ENCODE data around the gene MAPK7. TPM values are rescaled to one million over a fixed set of nuclear protein-coding genes. Genes with fewer than 3 reads are reported as not detected.

MAPK7 gene
- total RNA-seq, 6 experiments from 2014 or later = 5.7 to 9.2 (median 6.7) TPM

GRCh38 chr17:19381361-19381740 lies 3.1 kb downstream of the MAPK7 start:
- peak in 2 of 3 donors; percentile 11 to 39 for DNase-seq
- no peak overlapping the region for H3K4me3 ChIP-seq
- 100% methylated on average over 1 of the region's 7 CpGs for WGBS (ENCODE audit: insufficient coverage, low coverage, low lambda C conversion rate, missing lambda C conversion rate)
- TF ChIP-seq POLR2A (IDR thresholded peaks at IDR 0.05) (no peak), CTCF (IDR thresholded peaks at IDR 0.05) (no peak)
- intact Hi-C loops (cut with DNase I) = no loop called here
- no peak overlapping the region for H3K27ac ChIP-seq
- no peaks in the 10 kb centered on the region for H3K27me3 ChIP-seq
- ATAC-seq = no peak
- no peaks in the 10 kb centered on the region for H3K9me3 ChIP-seq
- peaks cover 0 to 24% (median 6%) of the 10 kb centered on the region in 4 donors for H3K36me3 ChIP-seq
- H3K4me1 ChIP-seq = peaks cover 0 to 22% (median 7%) of the 10 kb centered on the region in 4 donors

DNA sequence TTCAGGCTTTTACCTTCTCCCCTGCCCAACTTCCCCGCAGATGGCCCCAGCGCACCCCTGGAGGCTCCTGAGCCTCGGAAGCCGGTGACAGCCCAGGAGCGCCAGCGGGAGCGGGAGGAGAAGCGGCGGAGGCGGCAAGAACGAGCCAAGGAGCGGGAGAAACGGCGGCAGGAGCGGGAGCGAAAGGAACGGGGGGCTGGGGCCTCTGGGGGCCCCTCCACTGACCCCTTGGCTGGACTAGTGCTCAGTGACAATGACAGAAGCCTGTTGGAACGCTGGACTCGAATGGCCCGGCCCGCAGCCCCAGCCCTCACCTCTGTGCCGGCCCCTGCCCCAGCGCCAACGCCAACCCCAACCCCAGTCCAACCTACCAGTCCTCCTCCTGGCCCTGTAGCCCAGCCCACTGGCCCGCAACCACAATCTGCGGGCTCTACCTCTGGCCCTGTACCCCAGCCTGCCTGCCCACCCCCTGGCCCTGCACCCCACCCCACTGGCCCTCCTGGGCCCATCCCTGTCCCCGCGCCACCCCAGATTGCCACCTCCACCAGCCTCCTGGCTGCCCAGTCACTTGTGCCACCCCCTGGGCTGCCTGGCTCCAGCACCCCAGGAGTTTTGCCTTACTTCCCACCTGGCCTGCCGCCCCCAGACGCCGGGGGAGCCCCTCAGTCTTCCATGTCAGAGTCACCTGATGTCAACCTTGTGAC lies 3.6 kb downstream of the MAPK7 start:
- no peak for TF ChIP-seq CTCF (IDR thresholded peaks at IDR 0.05)
- no peak for TF ChIP-seq POLR2A (IDR thresholded peaks at IDR 0.05)
- Histone ChIP-seq H3K4me1 (peaks cover 0 to 20% (median 5%) of the 10 kb centered on the region in 4 donors), H3K9me3 (no peaks in the 10 kb centered on the region), H3K4me3 (no peak overlapping the region), H3K27ac (no peak overlapping the region), H3K27me3 (no peaks in the 10 kb centered on the region), H3K36me3 (peaks cover 0 to 24% (median 6%) of the 10 kb centered on the region in 4 donors)
- WGBS (ENCODE audit: insufficient coverage, low coverage, low lambda C conversion rate, missing lambda C conversion rate) = 90% methylated on average over 2 of the region's 31 CpGs
- no peak for ATAC-seq
- intact Hi-C loops (cut with DNase I) = no loop called here
- peak in 2 of 3 donors; percentile 24 to 42 for DNase-seq

DNA sequence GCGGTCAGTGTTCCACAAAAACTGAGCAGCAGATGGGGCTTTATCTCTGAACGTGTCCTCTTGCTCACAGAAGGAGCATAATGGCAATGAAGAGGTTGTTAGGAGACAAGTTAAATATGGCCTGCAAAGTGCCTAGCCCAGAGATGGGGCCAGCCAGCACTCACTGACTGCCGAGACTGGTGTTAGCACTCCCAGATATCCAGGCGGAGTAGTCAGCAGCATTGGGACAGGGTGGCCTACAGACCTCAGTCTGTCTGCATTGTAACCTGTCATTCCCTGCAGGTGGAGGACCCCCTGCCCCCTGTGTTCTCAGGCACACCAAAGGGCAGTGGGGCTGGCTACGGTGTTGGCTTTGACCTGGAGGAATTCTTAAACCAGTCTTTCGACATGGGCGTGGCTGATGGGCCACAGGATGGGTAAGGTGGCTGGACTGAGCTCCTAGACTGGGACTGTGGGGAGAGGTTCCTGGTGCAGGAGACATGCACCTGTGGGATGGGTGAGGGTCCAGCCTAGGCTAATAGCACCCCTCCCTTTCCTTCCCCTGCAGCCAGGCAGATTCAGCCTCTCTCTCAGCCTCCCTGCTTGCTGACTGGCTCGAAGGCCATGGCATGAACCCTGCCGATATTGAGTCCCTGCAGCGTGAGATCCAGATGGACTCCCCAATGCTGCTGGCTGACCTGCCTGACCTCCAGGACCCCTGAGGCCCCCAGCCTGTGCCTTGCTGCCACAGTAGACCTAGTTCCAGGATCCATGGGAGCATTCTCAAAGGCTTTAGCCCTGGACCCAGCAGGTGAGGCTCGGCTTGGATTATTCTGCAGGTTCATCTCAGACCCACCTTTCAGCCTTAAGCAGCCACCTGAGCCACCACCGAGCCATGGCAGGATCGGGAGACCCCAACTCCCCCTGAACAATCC lies 4.5 kb downstream of the MAPK7 start:
- Histone ChIP-seq H3K4me3 (no peak overlapping the region), H3K36me3 (peaks cover 0 to 24% (median 6%) of the 10 kb centered on the region in 4 donors), H3K27ac (no peak overlapping the region), H3K27me3 (no peaks in the 10 kb centered on the region), H3K4me1 (peaks cover 0 to 16% (median 3%) of the 10 kb centered on the region in 4 donors), H3K9me3 (no peaks in the 10 kb centered on the region)
- intact Hi-C loops (cut with DNase I) = no loop called here
- no peak for ATAC-seq
- peak in 2 of 3 donors; percentile 10 to 41 for DNase-seq
- 80% methylated on average over 4 of the region's 13 CpGs for WGBS (ENCODE audit: insufficient coverage, low coverage, low lambda C conversion rate, missing lambda C conversion rate)
- TF ChIP-seq POLR2A (IDR thresholded peaks at IDR 0.05) (no peak), CTCF (IDR thresholded peaks at IDR 0.05) (no peak)

GRCh38 chr17:19383681-19384470 lies 5.6 kb downstream of the MAPK7 start:
- peaks cover 0 to 14% (median 2%) of the 10 kb centered on the region in 4 donors for H3K4me1 ChIP-seq
- H3K9me3 ChIP-seq = no peaks in the 10 kb centered on the region
- WGBS (ENCODE audit: insufficient coverage, low coverage, low lambda C conversion rate, missing lambda C conversion rate) = no CpG with 5 or more reads among the region's 6 CpGs
- no peaks in the 10 kb centered on the region for H3K27me3 ChIP-seq
- no peak overlapping the region for H3K27ac ChIP-seq
- no peak for ATAC-seq
- peak in 2 of 3 donors; percentile 11 to 44 for DNase-seq
- TF ChIP-seq CTCF (IDR thresholded peaks at IDR 0.05) = no peak
- no peak for TF ChIP-seq POLR2A (IDR thresholded peaks at IDR 0.05)
- no peak overlapping the region for H3K4me3 ChIP-seq
- peaks cover 0 to 24% (median 6%) of the 10 kb centered on the region in 4 donors for H3K36me3 ChIP-seq
- intact Hi-C loops (cut with DNase I) = no loop called here
